Ammon's horn (tissue), 1 donor: Measurements from ENCODE around the gene SHMT2.

Experiments used
- DNase-seq: peaks from one replicate; pipeline ENCODE4 v3.0.0-alpha.2; 2016; ENCODE audit warnings: low spot score

Gene SHMT2

GRCh38 chr12:57215065-57215464, 14.4 kb upstream of the SHMT2 start:
- DNase-seq: no peak

GRCh38 chr12:57215668-57216013, 13.9 kb upstream of the SHMT2 start:
- no peak for DNase-seq

GRCh38 chr12:57216014-57216911, 13.2 kb upstream of the SHMT2 start, which contains the start of gene NXPH4:
Gene NXPH4, plus strand, starts transcription at chr12:57216794. Its CDS starts 176 bp downstream, at chr12:57216970.
- DNase-seq: no peak

GRCh38 chr12:57216921-57217879, 12.3 kb upstream of the SHMT2 start:
- no peak for DNase-seq

GRCh38 chr12:57218030-57218853, 11.3 kb upstream of the SHMT2 start:
- no peak for DNase-seq

GRCh38 chr12:57219205-57219992, 10.1 kb upstream of the SHMT2 start:
- DNase-seq: no peak

- DNase-seq: no peak
These were observed 9.3 kb upstream of the SHMT2 start for GRCh38 chr12:57219993-57220754.

GRCh38 chr12:57220770-57221168, 8.7 kb upstream of the SHMT2 start:
- DNase-seq: no peak

GRCh38 chr12:57221169-57221917, 8.2 kb upstream of the SHMT2 start:
- no peak for DNase-seq

GRCh38 chr12:57222286-57223190, 7.0 kb upstream of the SHMT2 start:
- no peak for DNase-seq

- no peak for DNase-seq
These were observed 6.0 kb upstream of the SHMT2 start for GRCh38 chr12:57223191-57224165.

- DNase-seq: no peak
These were observed 5.1 kb upstream of the SHMT2 start for GRCh38 chr12:57224278-57224972.

GRCh38 chr12:57224973-57225679, 4.4 kb upstream of the SHMT2 start:
- no peak for DNase-seq

GRCh38 chr12:57225680-57226210, 3.8 kb upstream of the SHMT2 start:
- DNase-seq: no peak

GRCh38 chr12:57226588-57227314, 2.8 kb upstream of the SHMT2 start:
- no peak for DNase-seq
